Endothelial cell (in vitro differentiated cells): Measurements from ENCODE around the gene RIPK4. TPM values are rescaled to one million over a fixed set of nuclear protein-coding genes. Genes with fewer than 3 reads are reported as not detected.

Source experiments
- DNase-seq: peaks from one replicate; pipeline ENCODE4 v3.0.0; 2021; ENCODE audit warnings: low spot score
- H3K27ac Mint-ChIP-seq: one replicate; pipeline ENCODE4 v1.8.0; 2021; ENCODE audit warnings: mixed read lengths, inconsistent platforms; ENCODE audit not compliant: unreplicated experiment
- H3K27me3 Mint-ChIP-seq: one replicate; pipeline ENCODE4 v1.8.0; 2021; ENCODE audit warnings: mild to moderate bottlenecking, moderate library complexity, mixed read lengths, inconsistent platforms; ENCODE audit not compliant: unreplicated experiment
- H3K36me3 Mint-ChIP-seq: one replicate; pipeline ENCODE4 v1.8.0; 2021; ENCODE audit warnings: mild to moderate bottlenecking, low read depth, mixed read lengths, inconsistent platforms; ENCODE audit not compliant: unreplicated experiment
- H3K4me1 Mint-ChIP-seq: one replicate; pipeline ENCODE4 v1.8.0; 2021; ENCODE audit warnings: mild to moderate bottlenecking, mixed read lengths, inconsistent platforms; ENCODE audit not compliant: unreplicated experiment
- H3K4me3 Mint-ChIP-seq: one replicate; pipeline ENCODE4 v1.8.0; 2021; ENCODE audit warnings: mild to moderate bottlenecking, mixed read lengths, inconsistent platforms; ENCODE audit not compliant: unreplicated experiment
- H3K9me3 Mint-ChIP-seq: one replicate; pipeline ENCODE4 v1.8.0; 2021; ENCODE audit warnings: mixed read lengths, inconsistent platforms; ENCODE audit not compliant: unreplicated experiment
- total RNA-seq: library from RNA; stranded (reverse); fragmentation: NEBNext Ultra II Directional; extraction: Animal tissue kit (Norgen Biotek cat#: 25700); gene quantifications from one replicate; pipeline ENCODE4 v1.2.1, GENCODE V29; 2021; ENCODE audit not compliant: unreplicated experiment
- TF ChIP-seq, protein P1 (sequence below): fragments of 200-600 bp; sonication (generic); IDR thresholded peaks from one replicate; pipeline ENCODE4 v1.5.0; 2021; ENCODE audit warnings: antibody characterized with exemption; ENCODE audit not compliant: unreplicated experiment

The RIPK4 gene
- total RNA-seq, 1 donor from 2014 or later: 9.6 TPM

DNA sequence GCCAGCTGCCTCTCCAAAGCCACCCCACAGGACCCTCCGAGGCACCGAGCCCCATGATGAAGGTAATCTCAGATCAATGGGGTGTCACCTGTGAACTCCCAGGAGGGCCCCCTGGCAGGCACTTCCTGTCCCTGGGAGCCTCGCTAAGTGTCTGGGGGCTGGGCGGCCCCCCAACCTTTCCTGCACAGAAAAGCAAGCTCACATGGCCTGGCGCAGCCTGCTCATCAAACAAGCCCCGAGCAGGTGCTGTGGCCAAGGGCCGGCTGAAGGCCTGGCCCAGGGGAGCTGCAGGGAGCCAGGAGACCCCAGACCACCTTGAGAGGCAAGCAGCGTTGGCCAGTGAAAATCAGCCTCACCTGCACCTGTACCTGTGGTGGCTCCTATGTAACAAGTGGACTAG lies 2.9 kb downstream of the RIPK4 start:
- peaks cover 15% of the 10 kb centered on the region for H3K27me3 Mint-ChIP-seq
- TF ChIP-seq, protein P1, sequence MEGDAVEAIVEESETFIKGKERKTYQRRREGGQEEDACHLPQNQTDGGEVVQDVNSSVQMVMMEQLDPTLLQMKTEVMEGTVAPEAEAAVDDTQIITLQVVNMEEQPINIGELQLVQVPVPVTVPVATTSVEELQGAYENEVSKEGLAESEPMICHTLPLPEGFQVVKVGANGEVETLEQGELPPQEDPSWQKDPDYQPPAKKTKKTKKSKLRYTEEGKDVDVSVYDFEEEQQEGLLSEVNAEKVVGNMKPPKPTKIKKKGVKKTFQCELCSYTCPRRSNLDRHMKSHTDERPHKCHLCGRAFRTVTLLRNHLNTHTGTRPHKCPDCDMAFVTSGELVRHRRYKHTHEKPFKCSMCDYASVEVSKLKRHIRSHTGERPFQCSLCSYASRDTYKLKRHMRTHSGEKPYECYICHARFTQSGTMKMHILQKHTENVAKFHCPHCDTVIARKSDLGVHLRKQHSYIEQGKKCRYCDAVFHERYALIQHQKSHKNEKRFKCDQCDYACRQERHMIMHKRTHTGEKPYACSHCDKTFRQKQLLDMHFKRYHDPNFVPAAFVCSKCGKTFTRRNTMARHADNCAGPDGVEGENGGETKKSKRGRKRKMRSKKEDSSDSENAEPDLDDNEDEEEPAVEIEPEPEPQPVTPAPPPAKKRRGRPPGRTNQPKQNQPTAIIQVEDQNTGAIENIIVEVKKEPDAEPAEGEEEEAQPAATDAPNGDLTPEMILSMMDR: no peak
- H3K4me3 Mint-ChIP-seq: no peak overlapping the region
- H3K36me3 Mint-ChIP-seq: peaks cover 8% of the 10 kb centered on the region
- peaks cover 57% of the 10 kb centered on the region for H3K4me1 Mint-ChIP-seq
- no peaks in the 10 kb centered on the region for H3K9me3 Mint-ChIP-seq
- no peak for DNase-seq
- H3K27ac Mint-ChIP-seq: no peak overlapping the region

- Mint-ChIP-seq H3K27ac (no peak overlapping the region), H3K27me3 (peaks cover 13% of the 10 kb centered on the region), H3K4me3 (peak overlapping the region; percentile 70), H3K9me3 (no peaks in the 10 kb centered on the region), H3K36me3 (peaks cover 8% of the 10 kb centered on the region), H3K4me1 (peaks cover 55% of the 10 kb centered on the region)
- no peak for DNase-seq
- TF ChIP-seq, protein P1: no peak
Observed at GRCh38 chr21:41763398-41763931, 3.4 kb downstream of the RIPK4 start.

- TF ChIP-seq, protein P1: no peak
- no peak for DNase-seq
- H3K36me3 Mint-ChIP-seq: peaks cover 8% of the 10 kb centered on the region
- peaks cover 13% of the 10 kb centered on the region for H3K27me3 Mint-ChIP-seq
- H3K4me1 Mint-ChIP-seq: peaks cover 53% of the 10 kb centered on the region
- no peaks in the 10 kb centered on the region for H3K9me3 Mint-ChIP-seq
- H3K27ac Mint-ChIP-seq: peak overlapping the region; percentile 7
- H3K4me3 Mint-ChIP-seq: peak overlapping the region; percentile 70
Observed at GRCh38 chr21:41762753-41763152, 4.1 kb downstream of the RIPK4 start.

DNA sequence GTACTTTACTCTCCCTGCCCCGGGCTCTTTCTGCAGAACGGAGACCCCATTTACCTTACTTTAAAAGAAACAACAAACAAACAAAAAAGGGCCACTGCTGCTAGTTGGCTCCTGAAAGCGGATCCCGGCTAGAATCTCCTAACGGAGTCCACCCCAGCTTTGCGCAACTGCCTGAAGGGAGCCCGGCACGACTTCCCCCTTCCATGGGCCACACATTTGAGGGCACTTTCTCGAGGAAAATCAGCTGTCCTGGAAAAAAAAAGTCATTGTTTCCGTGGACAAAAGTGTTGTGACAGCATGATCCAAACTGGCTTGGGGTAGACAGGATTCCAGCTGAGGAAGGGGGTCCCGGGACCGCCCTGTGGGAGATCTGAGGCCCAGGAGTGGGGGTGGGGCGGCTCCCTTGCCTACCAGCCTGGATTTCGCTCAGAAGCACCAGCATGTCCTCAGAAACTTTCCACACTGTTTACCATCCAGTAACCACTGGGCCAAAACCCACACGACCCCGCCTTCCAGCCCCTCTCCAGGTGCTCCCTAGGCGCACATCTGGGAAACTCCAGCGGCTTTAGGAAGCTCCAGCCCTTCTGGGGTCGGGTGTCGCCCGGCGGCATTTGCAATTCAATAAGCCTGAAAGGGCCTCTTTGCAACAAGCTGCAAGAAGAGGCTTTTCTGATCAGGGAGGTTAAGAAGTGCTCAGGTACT lies 4.8 kb downstream of the RIPK4 start:
- TF ChIP-seq, protein P1: no peak
- H3K4me1 Mint-ChIP-seq: peaks cover 47% of the 10 kb centered on the region
- peaks cover 6% of the 10 kb centered on the region for H3K36me3 Mint-ChIP-seq
- DNase-seq: no peak
- H3K4me3 Mint-ChIP-seq: peak overlapping the region; percentile 79
- H3K27me3 Mint-ChIP-seq: peaks cover 12% of the 10 kb centered on the region
- H3K27ac Mint-ChIP-seq: peak overlapping the region; percentile 57
- no peaks in the 10 kb centered on the region for H3K9me3 Mint-ChIP-seq

DNA sequence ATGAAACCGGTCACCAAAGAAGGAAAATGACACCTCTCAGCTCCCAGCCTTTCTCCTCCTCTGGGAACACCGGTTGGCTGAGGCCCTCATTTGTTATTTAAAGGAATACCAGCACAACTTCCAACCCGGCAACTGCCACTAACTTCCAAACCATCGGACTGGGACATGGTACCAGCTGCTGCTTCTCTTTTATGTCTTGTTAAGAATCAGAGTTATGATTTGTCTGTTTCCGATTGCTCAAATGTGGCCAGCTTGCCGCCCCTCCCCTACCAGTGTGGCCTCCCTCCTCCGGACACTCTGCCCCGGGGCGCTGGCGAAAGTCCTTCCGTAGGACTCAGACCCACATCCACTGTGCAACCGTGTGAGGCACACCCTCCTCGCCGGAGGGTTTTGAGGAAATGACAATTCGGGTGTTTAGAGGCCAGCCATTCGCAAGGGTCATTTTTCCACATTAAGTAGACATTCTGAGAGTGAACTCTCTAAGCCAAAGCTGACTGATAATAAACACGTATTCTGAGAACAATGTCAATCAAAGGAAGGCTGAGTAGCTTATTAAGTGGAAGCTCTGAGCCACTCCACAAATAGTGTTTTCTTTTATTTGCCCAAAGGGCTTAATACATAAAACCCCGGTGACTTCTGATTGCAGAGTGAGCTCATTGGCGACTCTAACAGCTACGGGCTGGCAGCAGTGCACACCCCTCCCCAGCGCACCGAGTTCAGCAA lies 5.5 kb downstream of the RIPK4 start:
- H3K4me3 Mint-ChIP-seq: peak overlapping the region; percentile 79
- no peak for DNase-seq
- H3K27ac Mint-ChIP-seq: peak overlapping the region; percentile 57
- H3K27me3 Mint-ChIP-seq: peaks cover 11% of the 10 kb centered on the region
- H3K36me3 Mint-ChIP-seq: peaks cover 4% of the 10 kb centered on the region
- TF ChIP-seq, protein P1: no peak
- peaks cover 46% of the 10 kb centered on the region for H3K4me1 Mint-ChIP-seq
- no peaks in the 10 kb centered on the region for H3K9me3 Mint-ChIP-seq
